Transverse colon (tissue), 4 donors: Measurements from ENCODE around the gene MILR1. TPM values are rescaled to one million over a fixed set of nuclear protein-coding genes. Genes with fewer than 3 reads are reported as not detected.

Source experiments
- DNase-seq: peaks from one replicate; pipeline ENCODE4 v3.0.0-alpha.2; 2019
- H3K27ac ChIP-seq, 4 donors: fragments of 200-600 bp; sonication (generic); 2 replicates each; pipeline ENCODE4 v1.5.1; 2016 to 2018; ENCODE audit warnings: inconsistent platforms in 4 of 4
- H3K27me3 ChIP-seq: fragments of 200-600 bp; sonication (generic); 2 replicates; pipeline ENCODE4 v1.5.1; 2017; ENCODE audit warnings: inconsistent platforms
- H3K36me3 ChIP-seq, 4 donors: fragments of 200-600 bp; sonication (generic); 2 replicates each; pipeline ENCODE4 v1.5.1; 2017 to 2019; ENCODE audit warnings: inconsistent platforms in 4 of 4
- H3K4me1 ChIP-seq, 4 donors: fragments of 200-600 bp; sonication (generic); 2 replicates each; pipeline ENCODE4 v1.5.1; 2017 to 2020; ENCODE audit warnings: inconsistent platforms in 4 of 4
- H3K4me3 ChIP-seq, 4 donors: fragments of 200-600 bp; sonication (generic); 1 replicate in 1 of 4; 2 replicates in 3 of 4; pipeline versions ENCODE4 v1.5.1 to v1.6.1; 2017 to 2019; ENCODE audit warnings: inconsistent platforms in 4 of 4
- H3K9me3 ChIP-seq, 2 donors: fragments of 200-600 bp; sonication (generic); 2 replicates each; pipeline ENCODE4 v1.5.1; 2017 to 2019; ENCODE audit warnings: inconsistent platforms in 2 of 2
- EP300 ChIP-seq: sonication (generic); formaldehyde crosslinking; IDR thresholded peaks from one replicate; pipeline ENCODE4 v1.6.1; 2017; ENCODE audit warnings: antibody characterized with exemption, low read depth
- POLR2A ChIP-seq: fragments of 450-650 bp; IDR thresholded peaks from one replicate; pipeline ENCODE4 v1.6.1; 2016; ENCODE audit warnings: antibody characterized with exemption, mild to moderate bottlenecking, moderate library complexity
- POLR2AphosphoS5 ChIP-seq, 3 donors: sonication (generic); formaldehyde crosslinking; IDR thresholded peaks; one replicate each; pipeline ENCODE4 v1.6.1; 2016; ENCODE audit warnings: antibody characterized with exemption in 3 of 3
- WGBS, 2 donors: methylation state at CpG; one replicate each; pipeline ENCODE4 v1.1.5; 2018; ENCODE audit warnings: low coverage in 1 of 2; 5-methylcytosine and 5-hydroxymethylcytosine counted together
- in situ Hi-C, 4 donors: fragments of 200-750 bp; cut with MboI; loops; one replicate each; pipeline versions ENCODE4 v1.15.0 to v1.15.1; 2017; ENCODE audit warnings: low sequenced_read_pairs in 3 of 4, low pct_ligation_motif_present in 1 of 4, low pct_unique_long_range_greater_than_20kb in 1 of 4
- intact Hi-C: fragments of 100-400 bp; cut with DNase I; formaldehyde crosslinking; loops from one replicate; pipeline ENCODE4 v1.15.1; 2023; ENCODE audit warnings: low total_unique reads
- total RNA-seq, 4 donors: library from RNA; depleted of rRNA; stranded (reverse); fragments of >200 nt; gene quantifications; one replicate each; pipeline ENCODE4 v1.1.0, GENCODE V29; 2016
- TF ChIP-seq, protein P1 (sequence below), 5 experiments: fragments of 200-600 bp in 3 of 5; fragments of 450-650 bp in 2 of 5; sonication (generic) in 3 of 5; IDR thresholded peaks; 1 replicate in 2 of 5; 2 replicates in 3 of 5; pipeline ENCODE4 v1.5.1; 2016 to 2017; ENCODE audit warnings: antibody characterized with exemption in 5 of 5, inconsistent platforms in 3 of 5, mild to moderate bottlenecking in 2 of 5, moderate library complexity in 1 of 5

Gene MILR1
- total RNA-seq, 4 donors from 2014 or later: 1.4 to 2.3 TPM; not detected in 2

DNA sequence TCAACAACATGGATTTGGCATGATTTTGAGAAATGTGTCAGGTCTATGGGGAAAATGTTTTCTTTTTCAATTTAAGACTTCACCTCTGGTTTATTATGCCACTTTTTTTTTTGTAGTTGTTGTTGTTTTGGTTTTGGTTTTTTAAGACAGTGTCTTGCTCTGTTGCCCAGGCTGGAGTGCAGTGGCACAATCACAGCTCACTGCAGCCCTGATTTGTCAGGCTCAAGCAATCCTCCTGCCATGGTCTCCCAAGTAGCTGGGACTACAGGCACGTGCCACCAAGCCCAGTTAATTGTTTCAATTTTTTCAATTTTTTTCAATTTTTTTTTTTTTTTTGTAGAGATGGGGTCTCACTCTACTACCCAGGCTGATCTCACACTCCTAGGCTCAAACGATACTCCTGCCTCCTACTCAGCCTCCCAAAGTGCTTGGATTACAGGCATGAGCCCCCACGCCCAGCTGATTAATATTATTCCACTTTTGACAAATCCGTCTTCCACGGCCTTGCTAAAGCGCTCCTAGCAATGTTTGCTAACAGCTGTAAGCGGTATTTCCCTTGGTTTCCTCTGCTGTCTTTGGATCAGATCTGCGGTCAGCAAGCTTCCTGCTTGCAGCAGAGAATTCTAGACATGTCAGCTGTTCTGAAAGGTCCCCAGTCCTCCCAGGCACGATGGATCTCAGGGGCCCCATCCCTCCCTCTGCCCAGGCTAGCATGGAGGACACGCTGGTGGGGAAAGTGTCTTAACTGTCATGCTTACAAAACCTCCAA, 7.0 kb upstream of the MILR1 start:
- intact Hi-C loops: no loop called here
- Histone ChIP-seq H3K9me3 (peaks cover 15 to 19% of the 10 kb centered on the region in 2 donors), H3K4me3 (no peak overlapping the region), H3K36me3 (no peaks in the 10 kb centered on the region), H3K27me3 (no peaks in the 10 kb centered on the region), H3K4me1 (peaks cover 0 to 15% (median 4%) of the 10 kb centered on the region in 4 donors), H3K27ac (peak overlapping the region; percentile 44 to 65 (median 58))
- in situ Hi-C loops: no loop called here
- WGBS, 2 donors: 40 to 63% methylated on average over 2 to 10 of the region's 10 CpGs
- peak; percentile 24 for DNase-seq
- TF ChIP-seq POLR2A: no peak
- TF ChIP-seq EP300: no peak
- TF ChIP-seq, protein P1, sequence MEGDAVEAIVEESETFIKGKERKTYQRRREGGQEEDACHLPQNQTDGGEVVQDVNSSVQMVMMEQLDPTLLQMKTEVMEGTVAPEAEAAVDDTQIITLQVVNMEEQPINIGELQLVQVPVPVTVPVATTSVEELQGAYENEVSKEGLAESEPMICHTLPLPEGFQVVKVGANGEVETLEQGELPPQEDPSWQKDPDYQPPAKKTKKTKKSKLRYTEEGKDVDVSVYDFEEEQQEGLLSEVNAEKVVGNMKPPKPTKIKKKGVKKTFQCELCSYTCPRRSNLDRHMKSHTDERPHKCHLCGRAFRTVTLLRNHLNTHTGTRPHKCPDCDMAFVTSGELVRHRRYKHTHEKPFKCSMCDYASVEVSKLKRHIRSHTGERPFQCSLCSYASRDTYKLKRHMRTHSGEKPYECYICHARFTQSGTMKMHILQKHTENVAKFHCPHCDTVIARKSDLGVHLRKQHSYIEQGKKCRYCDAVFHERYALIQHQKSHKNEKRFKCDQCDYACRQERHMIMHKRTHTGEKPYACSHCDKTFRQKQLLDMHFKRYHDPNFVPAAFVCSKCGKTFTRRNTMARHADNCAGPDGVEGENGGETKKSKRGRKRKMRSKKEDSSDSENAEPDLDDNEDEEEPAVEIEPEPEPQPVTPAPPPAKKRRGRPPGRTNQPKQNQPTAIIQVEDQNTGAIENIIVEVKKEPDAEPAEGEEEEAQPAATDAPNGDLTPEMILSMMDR (IDR thresholded peaks at IDR 0.05): no peak
- TF ChIP-seq POLR2AphosphoS5 (IDR thresholded peaks at IDR 0.05): no peak

DNA sequence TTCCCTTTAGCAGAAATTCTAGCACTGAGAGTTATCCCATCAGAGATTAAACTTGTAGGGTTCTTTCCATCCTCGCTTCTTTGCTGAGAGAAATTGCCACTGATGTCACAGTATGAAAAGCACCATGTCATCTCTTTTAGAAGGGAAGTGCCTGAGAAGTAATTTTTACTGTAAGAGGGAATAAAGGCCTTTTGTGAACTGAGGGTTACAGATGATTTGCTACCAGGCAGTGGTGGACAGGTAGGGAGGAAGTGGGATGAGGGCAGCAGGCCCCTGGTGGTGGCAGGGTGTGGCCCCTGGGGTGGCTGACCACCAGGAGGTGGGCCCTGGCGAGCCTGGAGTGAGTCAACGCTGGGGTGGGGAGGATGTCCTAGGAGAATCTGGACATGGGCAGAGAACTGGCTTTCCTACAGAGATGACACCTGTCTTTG, 6.4 kb upstream of the MILR1 start:
- Histone ChIP-seq H3K4me1 (peaks cover 0 to 15% (median 4%) of the 10 kb centered on the region in 4 donors), H3K4me3 (no peak overlapping the region), H3K36me3 (no peaks in the 10 kb centered on the region), H3K27me3 (no peaks in the 10 kb centered on the region), H3K9me3 (peaks cover 12 to 13% of the 10 kb centered on the region in 2 donors), H3K27ac (peak overlapping the region; percentile 44 to 65 (median 58))
- TF ChIP-seq EP300 (no peak), POLR2AphosphoS5 (IDR thresholded peaks at IDR 0.05) (no peak), POLR2A (no peak)
- TF ChIP-seq, protein P1 (IDR thresholded peaks at IDR 0.05): no peak
- intact Hi-C loops (no loop called here), in situ Hi-C loops (no loop called here)
- 57 to 97% methylated on average over 3 of the region's 3 CpGs for whole genome bisulfite sequencing, 2 donors
- DNase-seq: no peak

DNA sequence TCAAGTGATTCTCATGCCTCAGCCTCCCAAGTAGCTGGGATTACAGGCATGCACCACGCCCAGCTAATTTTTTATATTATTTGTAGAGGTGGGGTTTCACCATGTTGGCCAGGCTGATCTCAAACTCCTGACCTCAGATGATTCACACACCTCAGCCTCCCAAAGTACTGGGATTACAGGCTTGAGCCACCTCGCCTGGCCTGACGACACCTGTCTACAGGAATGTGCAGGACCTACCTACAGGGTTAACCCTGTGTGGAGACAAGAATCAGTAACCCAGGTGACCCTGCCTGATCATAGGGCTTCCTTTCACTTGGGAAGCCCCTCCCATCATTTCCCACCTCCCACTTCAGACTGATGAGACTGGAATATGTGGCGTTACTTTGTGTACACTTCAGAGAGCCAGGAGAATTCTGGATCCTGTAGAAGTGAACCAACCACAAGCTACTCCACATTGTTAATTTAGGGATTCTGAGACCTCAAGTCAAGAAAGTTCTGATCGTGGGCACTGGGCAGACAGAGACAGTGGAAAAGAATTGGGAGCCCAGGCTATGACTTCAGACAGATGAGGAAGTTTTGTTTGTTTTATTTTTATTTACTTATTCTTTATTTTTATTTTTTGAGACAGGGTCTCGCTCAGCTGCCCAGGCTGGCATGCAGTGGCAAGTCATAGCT, 5.7 kb upstream of the MILR1 start:
- intact Hi-C loops (no loop called here), in situ Hi-C loops (no loop called here)
- WGBS, 2 donors: 81 to 92% methylated on average over 4 to 6 of the region's 6 CpGs
- Histone ChIP-seq H3K4me1 (peaks cover 0 to 15% (median 4%) of the 10 kb centered on the region in 4 donors), H3K27me3 (no peaks in the 10 kb centered on the region), H3K4me3 (no peak overlapping the region), H3K36me3 (no peaks in the 10 kb centered on the region), H3K27ac (peak overlapping the region; percentile 44 to 65 (median 58)), H3K9me3 (peaks cover 5 to 7% of the 10 kb centered on the region in 2 donors)
- no peak for DNase-seq
- TF ChIP-seq, protein P1 (IDR thresholded peaks at IDR 0.05): no peak
- TF ChIP-seq EP300 (no peak), POLR2A (no peak), POLR2AphosphoS5 (IDR thresholded peaks at IDR 0.05) (no peak)

DNA sequence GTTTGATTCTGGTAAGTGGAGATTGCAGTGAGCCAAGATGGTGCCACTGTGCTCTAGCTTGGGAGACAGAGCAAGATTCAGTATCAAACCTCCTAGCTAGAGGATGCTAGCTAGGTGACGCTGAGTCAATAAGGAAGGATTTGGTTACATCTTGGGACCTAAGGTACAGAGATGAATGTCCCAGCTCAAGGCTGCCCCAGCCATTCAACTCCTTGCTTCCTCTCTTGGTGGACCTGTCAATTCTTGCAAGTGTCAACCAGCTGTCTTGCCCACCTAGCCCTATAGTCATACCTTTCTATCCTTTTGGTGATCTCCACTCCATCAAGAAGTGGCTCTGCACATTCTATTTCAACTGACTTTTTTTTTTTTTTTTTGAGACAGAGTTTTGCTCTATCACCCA, 1.4 kb upstream of the MILR1 start:
- Histone ChIP-seq H3K36me3 (no peaks in the 10 kb centered on the region), H3K27me3 (no peaks in the 10 kb centered on the region), H3K4me1 (peaks cover 0 to 16% (median 4%) of the 10 kb centered on the region in 4 donors), H3K9me3 (no peaks in the 10 kb centered on the region), H3K27ac (no peak overlapping the region), H3K4me3 (no peak overlapping the region)
- no peak for TF ChIP-seq POLR2A
- no peak for TF ChIP-seq EP300
- no peak for TF ChIP-seq POLR2AphosphoS5 (IDR thresholded peaks at IDR 0.05)
- TF ChIP-seq, protein P1 (IDR thresholded peaks at IDR 0.05): no peak
- 81% methylated on average over 1 of the region's 1 CpG; no CpG with 5 or more reads in 1 of the 2 donors for WGBS, 2 donors
- DNase-seq: no peak
- in situ Hi-C loops (no loop called here), intact Hi-C loops (no loop called here)
